Calu3 (cell line): ENCODE measurements around the gene ATP8A1. TPM values are rescaled to one million over a fixed set of nuclear protein-coding genes. Genes with fewer than 3 reads are reported as not detected.

Source experiments
- BruUV-seq: library from RNA; stranded (reverse); fragments of 400-500 nt; replicated peaks from 2 replicates; lab custom pipeline; 2021; lab: Mats Ljungman, UMichigan
- CTCF ChIA-PET: fragments of 300-600 bp; sonication (Branson Sonifier 250); formaldehyde crosslinking; loops from one replicate; lab custom pipeline; 2022; ENCODE audit warnings: antibody characterized with exemption; lab: Charles Lee
- DNase-seq: peaks from one replicate; pipeline ENCODE4 v3.0.0; 2022
- H3K27ac Mint-ChIP-seq: one replicate; pipeline ENCODE4 v1.8.0; 2022; ENCODE audit warnings: mixed read lengths; ENCODE audit not compliant: unreplicated experiment
- H3K27me3 Mint-ChIP-seq: one replicate; pipeline ENCODE4 v1.8.0; 2022; ENCODE audit warnings: mixed read lengths; ENCODE audit not compliant: unreplicated experiment
- H3K36me3 Mint-ChIP-seq: one replicate; pipeline ENCODE4 v1.8.0; 2022; ENCODE audit warnings: mild to moderate bottlenecking, moderate library complexity, mixed read lengths; ENCODE audit not compliant: insufficient read depth, unreplicated experiment
- H3K4me1 Mint-ChIP-seq: one replicate; pipeline ENCODE4 v1.8.0; 2022; ENCODE audit warnings: mild to moderate bottlenecking, low read depth, mixed read lengths; ENCODE audit not compliant: unreplicated experiment
- H3K4me3 Mint-ChIP-seq: one replicate; pipeline ENCODE4 v1.8.0; 2022; ENCODE audit warnings: mild to moderate bottlenecking, low read depth, moderate library complexity, mixed read lengths; ENCODE audit not compliant: unreplicated experiment
- H3K9me3 Mint-ChIP-seq: one replicate; pipeline ENCODE4 v1.8.0; 2022; ENCODE audit warnings: low read depth, mixed read lengths; ENCODE audit not compliant: unreplicated experiment
- CTCF ChIP-seq: fragments of 200-600 bp; IDR thresholded peaks from one replicate; pipeline ENCODE4 v1.8.0; 2022; ENCODE audit warnings: antibody characterized with exemption; ENCODE audit not compliant: unreplicated experiment
- intact Hi-C: fragments of 100-400 bp; cut with micrococcal nuclease; formaldehyde crosslinking; loops from one replicate; pipeline ENCODE4 v1.10.0; 2022; ENCODE audit not compliant: unreplicated experiment
- total RNA-seq: library from RNA; stranded (reverse); gene quantifications from 2 replicates; pipeline ENCODE4 v1.2.3, GENCODE V29; 2022

ATP8A1 gene
- total RNA-seq, 1 experiment from 2014 or later, result 0.76 TPM

GRCh38 chr4:42371305-42372252 lies 285.3 kb downstream of the ATP8A1 start:
- Mint-ChIP-seq H3K27ac (no peak overlapping the region), H3K36me3 (no peaks in the 10 kb centered on the region)

GRCh38 chr4:42369489-42369888 lies 287.4 kb downstream of the ATP8A1 start:
- Mint-ChIP-seq H3K27me3 (peaks cover 2% of the 10 kb centered on the region), H3K9me3 (no peaks in the 10 kb centered on the region), H3K27ac (no peak overlapping the region), H3K36me3 (no peaks in the 10 kb centered on the region), H3K4me1 (no peaks in the 10 kb centered on the region), H3K4me3 (no peak overlapping the region)
- no peak for DNase-seq
- no TSS peak for BruUV-seq
- TF ChIP-seq CTCF, result no peak
- CTCF ChIA-PET, result interaction anchor here (0.6 kb wide), 1 partner anchor 22 kb away, joined by 3 read pairs; no protein-coding TSS in a partner anchor
- intact Hi-C loops, result no loop called here

More at GRCh38 chr4:42371305-42372252, 285.3 kb downstream of the ATP8A1 start:
- no TSS peak for BruUV-seq
- CTCF ChIA-PET, result interaction anchor here (1.0 to 2.1 kb wide), 3 partner anchors 50 to 149 kb away, joined by 3 to 26 read pairs (median 4); no protein-coding TSS in a partner anchor
- no peak for DNase-seq
- no peak for TF ChIP-seq CTCF
- intact Hi-C loops, result loop anchor here (1.0 to 10.0 kb wide), 2 partner anchors 87 to 148 kb away; no protein-coding TSS in a partner anchor
- no peaks in the 10 kb centered on the region for H3K9me3 Mint-ChIP-seq
- H3K4me3 Mint-ChIP-seq, result no peak overlapping the region
- no peaks in the 10 kb centered on the region for H3K4me1 Mint-ChIP-seq
- peaks cover 15% of the 10 kb centered on the region for H3K27me3 Mint-ChIP-seq

GRCh38 chr4:42366959-42367358 lies 289.9 kb downstream of the ATP8A1 start:
- Mint-ChIP-seq H3K27ac (no peak overlapping the region), H3K36me3 (no peaks in the 10 kb centered on the region), H3K27me3 (no peaks in the 10 kb centered on the region), H3K4me1 (no peaks in the 10 kb centered on the region), H3K9me3 (no peaks in the 10 kb centered on the region), H3K4me3 (no peak overlapping the region)
- no peak for TF ChIP-seq CTCF
- no TSS peak for BruUV-seq
- no peak for DNase-seq
- CTCF ChIA-PET, result no interaction called here
- intact Hi-C loops, result no loop called here

GRCh38 chr4:42364266-42365053 lies 292.4 kb downstream of the ATP8A1 start:
- Mint-ChIP-seq H3K36me3 (no peaks in the 10 kb centered on the region), H3K27me3 (peaks cover under 1% of the 10 kb centered on the region), H3K4me1 (no peaks in the 10 kb centered on the region), H3K4me3 (no peak overlapping the region), H3K9me3 (no peaks in the 10 kb centered on the region), H3K27ac (no peak overlapping the region)
- no peak for DNase-seq
- CTCF ChIA-PET, result no interaction called here
- intact Hi-C loops, result no loop called here
- TF ChIP-seq CTCF, result no peak
- no TSS peak for BruUV-seq
